ENCODE data around the gene LMF1. TPM values are rescaled to one million over a fixed set of nuclear protein-coding genes. Genes with fewer than 3 reads are reported as not detected.
A peak's percentile ranks its signal among the peaks of the same experiment; 100 is the strongest.

The LMF1 gene
- total RNA-seq, 1 donor from 2014 or later, result 14.3 TPM

DNA sequence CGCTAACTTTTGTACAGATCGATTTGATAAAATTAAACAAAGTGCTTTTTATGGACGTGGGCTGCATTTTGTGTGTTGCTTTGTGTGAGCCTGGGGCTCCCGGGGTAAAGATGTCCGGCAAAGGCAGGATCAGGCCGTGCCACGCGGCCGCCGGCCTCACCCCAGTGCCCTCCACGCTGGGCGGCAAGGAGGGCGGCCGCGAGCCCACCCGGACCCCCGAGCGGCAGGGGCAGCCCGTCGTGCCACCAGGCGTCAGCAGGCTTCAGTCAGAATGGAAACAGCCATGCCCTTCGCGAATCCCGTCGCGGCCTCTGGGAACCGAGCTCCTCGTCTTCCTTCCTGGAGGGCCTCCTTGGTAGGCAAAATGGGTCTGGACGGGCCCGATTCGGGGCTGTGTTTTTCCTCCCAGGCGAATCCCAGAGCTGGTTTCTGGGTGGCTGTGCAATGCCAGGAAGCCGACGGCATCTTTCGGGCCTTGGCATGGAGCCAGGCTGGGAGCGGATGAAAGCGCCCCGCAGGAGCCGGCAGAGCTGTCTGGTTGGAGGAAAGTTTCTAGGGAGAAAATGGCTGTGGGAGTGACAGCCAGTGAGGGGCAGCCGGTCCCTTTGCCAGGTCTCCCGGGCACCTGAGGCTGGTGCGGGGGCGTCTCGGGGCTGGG lies 16.3 kb upstream of the LMF1 start:
- Mint-ChIP-seq H3K27me3 (ENCODE audit: low read depth) (peaks cover 8% of the 10 kb centered on the region), H3K4me3 (ENCODE audit: low read depth) (no peak overlapping the region), H3K27ac (no peak overlapping the region), H3K36me3 (ENCODE audit: low read depth) (no peaks in the 10 kb centered on the region), H3K9me3 (no peaks in the 10 kb centered on the region), H3K4me1 (ENCODE audit: low read depth) (no peaks in the 10 kb centered on the region)
- intact Hi-C loops (cut with micrococcal nuclease), result no loop called here
- DNase-seq (ENCODE audit: low spot score), result no peak

DNA sequence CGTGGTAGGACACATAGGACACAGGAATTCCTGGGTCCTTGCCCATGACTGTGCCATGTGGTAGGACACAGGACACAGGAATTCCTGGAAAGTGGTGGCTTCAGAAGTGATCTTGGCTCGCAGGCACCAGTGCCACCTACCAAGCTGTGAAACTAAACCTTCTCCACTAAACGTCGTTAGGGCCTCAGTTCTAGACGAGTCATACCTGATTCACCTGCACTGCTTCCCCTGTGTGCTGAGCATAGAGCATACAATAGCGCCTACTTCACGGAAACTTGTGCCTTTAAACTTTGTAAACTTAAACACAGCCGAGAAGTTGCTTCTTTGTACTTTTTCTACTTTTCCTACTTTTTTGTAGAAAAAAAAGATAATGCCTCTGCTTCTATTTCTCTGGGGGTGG lies 15.6 kb upstream of the LMF1 start:
- peaks cover 8% of the 10 kb centered on the region for H3K27me3 Mint-ChIP-seq (ENCODE audit: low read depth)
- no peaks in the 10 kb centered on the region for H3K36me3 Mint-ChIP-seq (ENCODE audit: low read depth)
- H3K4me1 Mint-ChIP-seq (ENCODE audit: low read depth), result no peaks in the 10 kb centered on the region
- intact Hi-C loops (cut with micrococcal nuclease), result no loop called here
- H3K4me3 Mint-ChIP-seq (ENCODE audit: low read depth), result no peak overlapping the region
- H3K27ac Mint-ChIP-seq, result no peak overlapping the region
- no peak for DNase-seq (ENCODE audit: low spot score)
- no peaks in the 10 kb centered on the region for H3K9me3 Mint-ChIP-seq

DNA sequence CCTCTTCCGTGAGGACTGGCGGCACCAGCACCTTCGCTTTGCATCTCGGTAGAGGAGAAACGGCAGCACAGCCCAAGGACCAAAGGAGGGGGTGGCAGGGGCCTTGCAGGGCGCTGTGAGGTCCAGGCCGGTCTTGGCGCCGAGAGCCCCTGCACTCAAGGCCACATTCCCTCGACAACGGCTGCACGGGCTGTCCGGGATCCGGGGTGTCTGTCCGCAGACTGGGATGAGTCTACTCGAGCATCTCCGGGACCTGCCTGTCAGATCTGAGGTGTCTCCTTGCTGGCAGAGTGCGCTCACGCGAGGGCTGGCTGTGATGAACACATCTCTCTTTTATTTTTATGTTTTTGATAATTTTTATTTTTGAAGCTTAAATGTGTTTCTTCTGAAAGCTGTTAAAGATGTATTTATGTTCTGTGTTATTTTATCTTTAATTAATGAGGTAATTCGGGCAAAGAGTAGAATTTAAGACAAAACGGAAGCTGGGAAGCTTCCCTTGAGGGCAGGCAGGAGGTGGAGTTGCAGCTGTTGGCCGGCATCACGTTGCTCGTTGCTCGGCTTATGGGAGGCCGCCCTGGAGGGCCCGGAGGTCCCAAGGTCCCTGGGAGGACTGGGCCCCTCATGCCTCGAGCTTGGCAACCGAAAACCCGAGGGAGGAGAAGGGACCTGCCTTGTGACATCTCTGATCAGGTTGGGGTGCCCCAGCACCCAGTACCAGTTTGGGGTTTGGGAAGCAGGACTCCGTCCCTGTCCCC lies 15.0 kb upstream of the LMF1 start:
- intact Hi-C loops (cut with micrococcal nuclease), result no loop called here

DNA sequence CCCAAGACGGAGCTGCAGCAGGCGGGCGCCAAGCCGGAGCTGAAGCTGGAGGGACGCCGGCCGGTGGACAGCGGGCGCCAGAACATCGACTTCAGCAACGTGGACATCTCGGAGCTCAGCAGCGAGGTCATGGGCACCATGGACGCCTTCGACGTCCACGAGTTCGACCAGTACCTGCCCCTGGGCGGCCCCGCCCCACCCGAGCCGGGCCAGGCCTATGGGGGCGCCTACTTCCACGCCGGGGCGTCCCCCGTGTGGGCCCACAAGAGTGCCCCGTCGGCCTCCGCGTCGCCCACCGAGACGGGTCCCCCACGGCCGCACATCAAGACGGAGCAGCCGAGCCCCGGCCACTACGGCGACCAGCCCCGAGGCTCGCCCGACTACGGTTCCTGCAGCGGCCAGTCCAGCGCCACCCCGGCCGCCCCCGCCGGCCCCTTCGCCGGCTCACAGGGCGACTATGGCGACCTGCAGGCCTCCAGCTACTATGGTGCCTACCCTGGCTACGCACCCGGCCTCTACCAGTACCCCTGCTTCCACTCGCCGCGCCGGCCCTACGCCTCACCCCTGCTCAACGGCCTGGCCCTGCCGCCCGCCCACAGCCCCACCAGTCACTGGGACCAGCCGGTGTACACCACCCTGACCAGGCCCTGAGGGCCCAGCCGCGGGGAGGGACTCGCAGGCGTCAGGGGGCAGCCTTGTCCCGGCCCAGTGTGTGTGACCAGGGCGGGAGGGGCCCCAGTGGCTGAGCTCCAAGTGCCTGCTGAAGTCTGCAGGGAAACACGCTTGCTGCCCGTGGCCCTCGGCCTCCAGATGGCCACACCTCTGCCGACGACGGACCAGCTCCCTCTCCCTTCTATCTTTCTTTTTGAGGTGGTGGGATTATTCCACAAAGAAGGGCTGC lies 14.2 kb upstream of the LMF1 start:
- H3K27me3 Mint-ChIP-seq (ENCODE audit: low read depth), result peaks cover 10% of the 10 kb centered on the region
- no peak for DNase-seq (ENCODE audit: low spot score)
- no peaks in the 10 kb centered on the region for H3K36me3 Mint-ChIP-seq (ENCODE audit: low read depth)
- H3K9me3 Mint-ChIP-seq, result no peaks in the 10 kb centered on the region
- intact Hi-C loops (cut with micrococcal nuclease), result no loop called here
- H3K4me1 Mint-ChIP-seq (ENCODE audit: low read depth), result no peaks in the 10 kb centered on the region
- H3K4me3 Mint-ChIP-seq (ENCODE audit: low read depth), result no peak overlapping the region
- no peak overlapping the region for H3K27ac Mint-ChIP-seq

More for the DNA sequence above, 15.0 kb upstream of the LMF1 start:
- H3K4me3 Mint-ChIP-seq (ENCODE audit: low read depth), result no peak overlapping the region
- H3K9me3 Mint-ChIP-seq, result no peaks in the 10 kb centered on the region
- H3K27me3 Mint-ChIP-seq (ENCODE audit: low read depth), result peaks cover 10% of the 10 kb centered on the region
- no peak for DNase-seq (ENCODE audit: low spot score)
- no peaks in the 10 kb centered on the region for H3K4me1 Mint-ChIP-seq (ENCODE audit: low read depth)
- no peaks in the 10 kb centered on the region for H3K36me3 Mint-ChIP-seq (ENCODE audit: low read depth)
- no peak overlapping the region for H3K27ac Mint-ChIP-seq

DNA sequence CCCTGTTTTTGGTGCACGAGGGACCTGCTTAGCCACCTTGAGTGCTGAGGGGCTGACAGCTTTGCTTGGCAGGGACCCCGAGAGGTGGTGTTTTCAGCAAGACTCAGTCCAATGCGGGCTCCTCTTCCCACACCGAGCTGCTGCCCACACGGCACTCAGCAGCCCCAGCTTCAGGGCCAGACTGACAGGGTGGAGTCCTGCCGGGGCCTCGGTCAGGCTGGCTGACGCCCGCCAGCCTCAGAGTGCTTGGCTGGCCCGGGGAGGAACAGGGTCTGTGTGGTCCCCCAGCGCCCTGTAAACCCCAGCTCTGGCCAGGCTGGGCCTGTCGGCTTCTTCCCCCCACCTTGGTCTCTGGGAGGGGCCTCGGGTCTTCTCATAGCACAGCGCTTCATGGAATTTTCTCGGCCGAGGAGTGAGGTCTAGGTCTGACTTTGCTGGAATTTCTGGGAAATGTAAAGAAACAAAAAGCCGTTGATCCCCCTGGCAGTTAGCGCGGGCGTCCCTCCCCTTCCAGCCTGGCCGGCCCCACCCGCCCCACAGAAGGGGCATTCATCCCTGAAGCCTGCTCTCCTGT lies 13.4 kb upstream of the LMF1 start:
- Mint-ChIP-seq H3K4me3 (ENCODE audit: low read depth) (no peak overlapping the region), H3K36me3 (ENCODE audit: low read depth) (no peaks in the 10 kb centered on the region), H3K27me3 (ENCODE audit: low read depth) (peaks cover 15% of the 10 kb centered on the region), H3K4me1 (ENCODE audit: low read depth) (no peaks in the 10 kb centered on the region), H3K9me3 (no peaks in the 10 kb centered on the region), H3K27ac (no peak overlapping the region)
- no peak for DNase-seq (ENCODE audit: low spot score)
- intact Hi-C loops (cut with micrococcal nuclease), result no loop called here

DNA sequence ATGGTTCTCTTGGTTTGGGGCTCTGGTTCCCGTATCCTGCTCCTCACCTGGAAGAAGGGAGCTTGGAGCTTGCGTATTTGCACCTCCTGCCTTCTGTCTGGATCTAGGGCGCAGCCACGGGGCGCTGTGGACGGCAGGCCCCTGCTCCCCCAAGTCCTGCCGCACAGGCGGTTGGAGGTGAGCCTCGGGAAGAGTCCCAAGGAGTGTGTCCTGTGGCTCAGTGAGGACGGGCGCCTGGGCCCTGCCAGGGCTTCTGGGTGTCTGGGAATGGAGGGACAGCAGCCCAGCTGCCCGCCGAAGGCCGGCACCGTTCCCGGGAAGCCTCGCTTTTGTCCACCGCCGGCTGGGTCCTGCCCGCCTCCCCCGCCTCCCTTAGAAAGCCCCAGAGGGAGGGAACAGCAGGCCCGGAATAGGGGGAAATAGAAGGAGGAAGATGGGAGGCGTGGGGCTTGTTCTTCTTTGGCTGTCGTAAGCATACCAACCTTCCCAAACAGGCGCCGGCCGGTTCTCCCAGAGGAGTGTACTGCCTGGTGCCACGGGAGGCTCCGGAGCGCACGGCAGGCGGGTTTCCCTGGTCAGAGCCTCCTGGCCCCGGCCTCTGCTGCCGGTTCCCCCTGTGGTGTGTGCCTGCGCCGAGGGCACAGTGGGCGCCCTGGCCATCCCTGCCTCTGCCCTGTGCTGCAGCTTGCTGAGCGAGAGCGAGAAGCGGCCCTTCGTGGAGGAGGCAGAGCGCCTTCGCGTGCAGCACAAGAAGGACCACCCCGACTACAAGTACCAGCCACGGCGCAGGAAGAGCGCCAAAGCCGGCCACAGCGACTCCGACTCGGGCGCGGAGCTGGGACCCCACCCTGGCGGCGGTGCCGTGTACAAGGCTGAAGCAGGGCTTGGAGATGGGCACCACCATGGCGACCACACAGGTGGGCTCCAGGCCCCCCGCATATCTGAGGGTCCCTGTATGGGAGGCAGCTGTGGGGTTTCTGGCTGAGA lies 12.6 kb upstream of the LMF1 start:
- Mint-ChIP-seq H3K27ac (no peak overlapping the region), H3K4me1 (ENCODE audit: low read depth) (no peaks in the 10 kb centered on the region), H3K9me3 (no peaks in the 10 kb centered on the region), H3K36me3 (ENCODE audit: low read depth) (no peaks in the 10 kb centered on the region), H3K27me3 (ENCODE audit: low read depth) (peaks cover 16% of the 10 kb centered on the region), H3K4me3 (ENCODE audit: low read depth) (peak overlapping the region; percentile 51)
- intact Hi-C loops (cut with micrococcal nuclease), result no loop called here
- DNase-seq (ENCODE audit: low spot score), result no peak

DNA sequence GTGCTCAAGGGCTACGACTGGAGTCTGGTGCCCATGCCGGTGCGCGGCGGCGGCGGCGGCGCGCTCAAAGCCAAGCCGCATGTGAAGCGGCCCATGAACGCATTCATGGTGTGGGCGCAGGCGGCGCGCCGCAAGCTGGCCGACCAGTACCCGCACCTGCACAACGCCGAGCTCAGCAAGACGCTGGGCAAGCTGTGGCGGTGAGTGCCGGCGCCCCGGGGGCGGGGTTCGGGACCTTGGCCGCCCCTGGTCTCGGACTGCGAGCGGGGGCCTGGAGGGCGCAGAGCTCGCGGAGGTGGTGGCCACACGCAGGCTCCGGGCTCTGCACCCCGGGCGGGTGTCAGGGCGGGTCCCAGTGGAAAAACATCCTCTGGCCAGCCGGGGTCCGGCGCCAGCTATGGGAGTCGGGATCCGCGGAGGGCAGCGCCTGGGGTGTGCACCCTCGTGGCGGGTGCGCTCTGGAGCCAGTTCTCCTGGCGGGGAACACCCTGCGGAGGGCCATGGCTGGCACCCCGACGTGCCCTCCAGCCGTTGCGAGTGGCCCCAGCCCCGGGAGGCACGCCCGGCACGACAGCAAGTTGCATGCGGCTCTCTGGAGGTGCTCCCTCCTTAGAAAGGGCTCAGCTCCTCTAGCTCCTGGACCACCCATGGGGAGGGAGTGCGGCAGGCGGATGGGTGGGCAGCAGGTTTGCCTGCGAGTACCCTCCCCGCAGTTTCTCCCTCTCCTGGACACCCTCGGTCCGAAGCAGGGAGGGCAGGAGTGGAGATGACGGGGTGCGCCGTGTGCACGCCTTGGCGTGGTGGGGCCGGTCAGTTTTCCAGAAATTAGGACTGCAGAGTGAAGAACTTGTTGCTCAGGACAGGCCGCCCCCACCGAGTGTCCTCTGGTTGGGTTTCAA lies 11.6 kb upstream of the LMF1 start:
- peaks cover 22% of the 10 kb centered on the region for H3K27me3 Mint-ChIP-seq (ENCODE audit: low read depth)
- no peaks in the 10 kb centered on the region for H3K36me3 Mint-ChIP-seq (ENCODE audit: low read depth)
- no peaks in the 10 kb centered on the region for H3K9me3 Mint-ChIP-seq
- no peak overlapping the region for H3K27ac Mint-ChIP-seq
- DNase-seq (ENCODE audit: low spot score), result no peak
- H3K4me1 Mint-ChIP-seq (ENCODE audit: low read depth), result no peaks in the 10 kb centered on the region
- peak overlapping the region; percentile 51 for H3K4me3 Mint-ChIP-seq (ENCODE audit: low read depth)
- intact Hi-C loops (cut with micrococcal nuclease), result no loop called here

DNA sequence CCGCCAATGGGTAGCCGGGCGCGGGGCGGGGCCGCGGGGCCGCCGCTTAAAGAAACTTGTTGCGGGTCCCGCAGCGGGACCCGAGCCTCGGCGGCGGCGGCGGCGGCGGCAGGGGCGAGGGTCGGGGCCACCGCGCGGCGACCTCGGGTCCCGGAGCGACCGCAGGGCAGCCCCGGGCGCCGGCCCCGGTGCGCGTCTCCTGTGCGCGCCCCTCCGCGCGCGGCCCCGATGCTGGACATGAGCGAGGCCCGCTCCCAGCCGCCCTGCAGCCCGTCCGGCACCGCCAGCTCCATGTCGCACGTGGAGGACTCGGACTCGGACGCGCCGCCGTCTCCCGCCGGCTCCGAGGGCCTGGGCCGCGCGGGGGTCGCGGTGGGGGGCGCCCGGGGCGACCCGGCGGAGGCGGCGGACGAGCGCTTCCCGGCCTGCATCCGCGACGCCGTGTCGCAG lies 10.9 kb upstream of the LMF1 start, which contains the start of gene SOX8:
TSS of gene SOX8 (plus strand) at position 76 of the 450 bp plus-strand sequence. CDS start at position 229, 153 bp downstream.
- H3K36me3 Mint-ChIP-seq (ENCODE audit: low read depth), result no peaks in the 10 kb centered on the region
- H3K27ac Mint-ChIP-seq, result no peak within 1 kb of the TSS
- intact Hi-C loops (cut with micrococcal nuclease), result no loop called here
- no peaks in the 10 kb centered on the region for H3K9me3 Mint-ChIP-seq
- H3K4me1 Mint-ChIP-seq (ENCODE audit: low read depth), result no peaks in the 10 kb centered on the region
- H3K27me3 Mint-ChIP-seq (ENCODE audit: low read depth), result peaks cover 22% of the 10 kb centered on the region
- H3K4me3 Mint-ChIP-seq (ENCODE audit: low read depth), result peak within 1 kb of the TSS; percentile 74
- DNase-seq (ENCODE audit: low spot score), result no peak

DNA sequence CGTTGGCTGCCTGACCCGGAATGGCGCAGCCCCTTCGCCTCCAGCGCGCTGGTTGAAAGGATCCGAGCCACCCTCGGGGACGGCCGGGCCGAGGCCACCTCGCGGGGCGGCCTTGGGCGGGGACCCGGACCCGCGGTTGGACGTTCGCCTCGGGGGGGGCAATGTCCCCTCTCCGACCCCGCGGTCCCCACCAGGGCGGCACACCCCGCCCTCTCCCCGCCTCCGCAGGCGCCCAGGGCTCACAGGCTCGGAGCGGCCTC lies 9.7 kb upstream of the LMF1 start:
- no peak for DNase-seq (ENCODE audit: low spot score)
- H3K36me3 Mint-ChIP-seq (ENCODE audit: low read depth), result no peaks in the 10 kb centered on the region
- no peaks in the 10 kb centered on the region for H3K9me3 Mint-ChIP-seq
- intact Hi-C loops (cut with micrococcal nuclease), result no loop called here
- no peaks in the 10 kb centered on the region for H3K4me1 Mint-ChIP-seq (ENCODE audit: low read depth)
- H3K27me3 Mint-ChIP-seq (ENCODE audit: low read depth), result peaks cover 22% of the 10 kb centered on the region
- H3K27ac Mint-ChIP-seq, result no peak overlapping the region
- H3K4me3 Mint-ChIP-seq (ENCODE audit: low read depth), result no peak overlapping the region

DNA sequence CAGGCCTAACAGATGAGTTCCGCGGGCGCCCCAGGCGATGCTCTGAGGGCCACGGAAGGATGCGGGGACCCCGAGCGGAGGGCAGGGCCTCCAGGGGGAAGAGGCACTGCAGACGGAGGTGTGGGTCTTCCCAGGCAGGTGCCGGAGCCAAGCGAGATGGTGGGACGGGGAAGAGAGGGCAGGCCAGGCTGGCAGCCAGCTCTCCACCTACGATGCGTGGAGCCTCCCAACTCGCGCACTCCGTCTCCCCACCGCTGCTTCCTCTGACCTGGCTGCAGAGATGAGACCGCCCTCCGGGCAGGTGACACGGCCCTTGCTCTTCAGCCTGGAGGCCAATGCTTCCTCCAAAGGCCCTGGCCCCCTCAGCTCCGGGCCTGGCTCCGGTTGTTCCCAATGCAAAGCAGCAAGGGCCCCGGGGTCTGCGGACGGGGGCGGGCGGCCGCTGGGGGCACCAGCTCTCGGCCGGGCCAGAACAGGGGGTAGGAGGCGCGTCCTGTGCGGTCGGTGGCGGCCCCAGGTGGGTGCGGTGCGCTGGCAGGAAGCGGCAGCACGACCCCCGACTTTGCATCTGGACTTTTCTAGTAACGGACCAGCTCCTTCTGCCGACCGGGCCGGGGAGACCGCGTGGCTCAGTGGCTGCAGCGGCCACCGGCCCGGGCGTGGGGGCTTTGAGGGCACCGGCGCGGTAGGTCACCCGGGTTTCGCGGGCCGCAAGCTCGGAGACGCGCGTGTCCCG lies 9.2 kb upstream of the LMF1 start:
- Mint-ChIP-seq H3K27me3 (ENCODE audit: low read depth) (peaks cover 22% of the 10 kb centered on the region), H3K4me3 (ENCODE audit: low read depth) (no peak overlapping the region), H3K36me3 (ENCODE audit: low read depth) (no peaks in the 10 kb centered on the region), H3K27ac (no peak overlapping the region), H3K4me1 (ENCODE audit: low read depth) (no peaks in the 10 kb centered on the region), H3K9me3 (no peaks in the 10 kb centered on the region)
- intact Hi-C loops (cut with micrococcal nuclease), result no loop called here
- no peak for DNase-seq (ENCODE audit: low spot score)

DNA sequence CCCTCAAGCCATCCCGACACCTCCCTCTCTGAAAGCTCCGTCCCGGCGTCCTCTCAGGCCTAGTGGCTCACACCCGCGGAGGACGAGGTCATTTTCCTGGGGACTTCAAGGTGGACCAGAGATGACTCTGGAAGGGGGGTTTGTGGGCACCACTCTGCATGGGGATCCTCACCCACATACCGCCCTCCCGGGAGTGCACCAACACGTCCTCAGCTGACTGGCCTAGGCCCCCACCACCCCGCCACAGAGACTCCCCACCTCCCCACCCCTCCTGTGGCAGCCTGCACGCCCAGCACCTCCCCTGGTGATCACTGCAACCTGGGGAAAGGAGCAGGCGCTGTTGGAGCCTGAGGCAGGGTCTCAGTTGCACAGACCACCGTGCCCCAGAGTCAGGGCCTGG lies 8.4 kb upstream of the LMF1 start:
- H3K27me3 Mint-ChIP-seq (ENCODE audit: low read depth), result peaks cover 22% of the 10 kb centered on the region
- intact Hi-C loops (cut with micrococcal nuclease), result no loop called here
- H3K9me3 Mint-ChIP-seq, result no peaks in the 10 kb centered on the region
- no peak overlapping the region for H3K4me3 Mint-ChIP-seq (ENCODE audit: low read depth)
- no peak overlapping the region for H3K27ac Mint-ChIP-seq
- H3K4me1 Mint-ChIP-seq (ENCODE audit: low read depth), result no peaks in the 10 kb centered on the region
- DNase-seq (ENCODE audit: low spot score), result no peak
- no peaks in the 10 kb centered on the region for H3K36me3 Mint-ChIP-seq (ENCODE audit: low read depth)
